ENCODE data around the gene HS3ST3A1. TPM values are rescaled to one million over a fixed set of nuclear protein-coding genes. Genes with fewer than 3 reads are reported as not detected.

HS3ST3A1 gene
- total RNA-seq, result 2.4 TPM

DNA sequence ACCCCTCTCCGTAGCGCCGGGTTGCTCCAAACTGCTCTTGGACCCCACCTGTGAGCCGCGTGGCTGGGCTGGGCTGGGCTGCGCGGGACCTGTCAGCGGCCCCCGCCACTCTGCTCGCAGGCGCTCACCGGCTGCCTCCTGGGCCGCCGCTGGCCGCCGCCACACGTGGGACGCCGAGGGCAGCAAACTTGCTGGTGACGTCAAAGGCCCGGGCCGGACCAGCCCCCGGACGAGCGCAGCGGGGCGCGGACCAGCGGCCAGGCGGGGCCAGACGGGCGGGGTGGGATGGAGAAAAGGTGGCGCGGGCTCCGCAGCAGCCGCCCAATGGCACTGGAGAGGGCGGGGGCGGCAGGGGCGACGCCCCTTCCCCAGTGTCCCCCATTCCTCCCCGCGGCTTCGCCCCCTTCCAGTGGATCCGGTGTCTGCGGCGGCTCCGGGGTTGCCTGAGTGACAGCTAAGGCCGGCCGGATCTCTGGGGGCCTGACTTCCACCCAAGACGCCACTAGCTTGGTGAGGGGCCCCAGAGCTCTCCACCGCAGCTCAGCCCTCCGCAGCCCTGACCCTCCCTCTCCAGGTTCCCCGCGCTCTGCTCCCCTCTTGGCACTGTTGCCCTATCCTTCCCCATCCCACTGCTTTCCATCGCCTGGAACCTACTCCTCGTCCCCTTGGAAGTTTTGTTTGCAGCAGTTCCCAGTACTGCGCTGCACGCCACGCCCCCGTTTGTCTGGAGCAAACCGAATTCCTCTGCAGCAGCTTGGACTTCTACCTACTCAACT, at the start of gene HS3ST3A1:
TSS of gene HS3ST3A1 (minus strand) at position 154 of the 776 bp plus-strand sequence. CDS start 800 bp downstream, outside the sequence.
- DNase-seq (ENCODE audit: low read depth in 2 of 3, low spot score in 2 of 3), result peak in 1 of 3 donors; percentile 25

DNA sequence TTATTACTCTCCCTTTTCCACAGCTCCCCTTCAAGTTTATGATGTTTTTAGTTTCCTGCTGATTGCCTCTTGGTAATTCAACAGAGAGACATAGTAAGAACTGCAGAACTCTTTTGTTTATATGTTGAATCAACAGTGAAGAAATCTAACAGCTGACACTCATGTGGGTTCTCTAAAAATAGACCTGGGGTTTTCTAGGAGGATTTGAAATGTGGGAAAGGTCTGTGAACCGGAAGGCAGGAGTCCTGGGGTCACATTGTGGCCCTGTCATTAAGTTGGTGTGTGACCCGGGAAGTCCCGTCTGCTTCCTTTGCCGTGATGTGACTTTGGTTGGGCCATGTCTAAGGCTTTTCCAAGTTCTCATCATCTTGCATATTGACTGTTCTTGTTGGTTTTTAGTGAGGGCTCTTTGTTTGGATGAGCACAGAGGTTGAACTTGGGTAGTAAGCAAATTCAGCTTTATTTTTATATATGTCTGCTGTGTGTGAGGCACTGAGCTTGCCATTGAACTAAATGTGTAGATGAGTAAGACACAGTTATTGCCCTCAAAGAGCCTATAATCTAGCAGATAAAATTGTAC, 48.5 kb upstream of the HS3ST3A1 start:
- DNase-seq (ENCODE audit: low read depth in 2 of 3, low spot score in 2 of 3), result no peak

DNA sequence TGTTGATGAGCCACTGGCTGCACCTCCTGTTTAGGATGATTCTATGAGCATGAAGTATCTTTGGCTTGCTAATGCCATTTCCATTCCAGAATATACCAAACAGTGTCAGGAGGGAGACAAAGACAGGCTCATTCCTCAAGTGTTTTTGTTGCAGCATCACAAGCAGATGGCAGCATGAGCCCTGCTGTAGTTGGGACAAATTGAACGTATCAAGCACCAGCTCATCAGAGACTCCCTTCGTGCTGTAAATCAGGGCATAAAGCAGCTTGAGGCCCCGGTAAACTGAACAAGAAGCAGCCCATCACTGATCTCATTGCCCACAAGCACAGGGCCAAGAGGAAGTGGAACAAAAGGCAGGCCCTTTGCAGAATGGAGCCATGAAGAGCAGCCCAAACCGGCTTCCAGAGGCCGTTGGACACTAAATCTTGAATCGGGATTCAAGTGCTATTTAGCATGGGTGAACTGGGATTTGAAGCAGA, 45.9 kb upstream of the HS3ST3A1 start:
- no peak for DNase-seq (ENCODE audit: low read depth in 2 of 3, low spot score in 2 of 3)

DNA sequence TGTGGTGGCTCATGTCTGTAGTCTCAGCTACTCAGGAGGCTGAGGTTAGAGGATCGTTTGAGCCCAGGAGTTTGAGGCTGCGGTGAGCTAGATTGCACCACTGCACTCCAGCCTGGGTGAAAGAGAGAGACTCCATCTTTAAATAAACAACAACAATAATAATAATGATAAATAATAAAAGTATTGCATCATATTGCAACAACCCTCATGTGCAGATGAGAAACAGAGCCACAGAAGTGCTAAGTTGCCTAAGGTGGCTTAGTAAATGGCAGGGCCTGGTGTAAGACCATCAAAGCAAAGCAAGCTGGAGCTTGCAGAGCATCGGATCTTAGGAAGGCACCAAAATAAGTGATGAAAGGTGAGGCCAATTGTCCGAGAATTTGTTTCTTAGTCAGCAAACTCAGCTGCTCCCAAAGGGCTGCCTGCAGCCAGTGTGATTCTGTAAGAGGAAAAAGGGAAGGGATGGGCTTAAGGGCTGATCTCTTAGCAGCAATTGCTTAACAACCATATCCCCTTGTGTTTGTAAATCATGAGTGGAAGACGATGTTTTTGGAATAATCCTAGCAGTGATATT, 45.3 kb upstream of the HS3ST3A1 start:
- DNase-seq (ENCODE audit: low read depth in 2 of 3, low spot score in 2 of 3), result no peak

DNA sequence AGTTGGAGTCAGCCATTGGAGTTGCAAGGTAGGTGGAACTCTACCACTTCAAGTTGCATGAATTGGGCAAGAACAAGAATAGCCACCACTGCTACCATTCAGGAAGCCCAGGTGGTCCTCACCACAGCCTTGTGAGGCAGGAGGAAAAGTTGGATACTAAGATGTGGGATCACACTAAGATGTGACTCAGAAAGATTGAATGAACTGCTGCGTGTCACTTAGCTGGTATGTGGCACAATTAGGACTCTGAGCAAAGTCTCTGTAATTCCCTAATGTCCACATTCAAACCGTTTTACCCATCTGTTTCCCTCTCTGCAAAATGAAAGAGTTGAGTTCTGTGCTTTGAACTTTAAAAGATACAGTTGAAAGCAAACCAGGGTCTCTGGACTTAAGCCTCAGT, 44.7 kb upstream of the HS3ST3A1 start:
- no peak for DNase-seq (ENCODE audit: low read depth in 2 of 3, low spot score in 2 of 3)

DNA sequence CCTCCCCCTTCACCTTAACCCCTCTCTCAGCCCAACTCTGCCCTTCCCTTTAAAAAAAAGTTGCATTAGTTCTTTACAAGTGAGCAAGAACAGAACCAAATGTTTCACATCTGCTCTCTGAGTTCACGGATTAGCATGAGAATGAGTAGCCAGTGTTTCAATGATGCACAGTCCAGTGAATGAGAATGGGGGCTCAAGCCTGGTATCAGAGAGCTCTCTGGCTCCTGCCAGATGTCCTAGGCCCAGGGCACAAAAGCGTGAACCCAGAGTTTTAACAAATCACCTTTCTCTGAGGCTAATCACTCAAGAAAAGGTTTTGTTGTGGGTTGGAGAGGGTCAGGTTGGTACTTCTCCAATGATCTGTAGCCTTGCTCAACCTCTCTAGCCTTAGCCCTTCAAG, 41.5 kb upstream of the HS3ST3A1 start:
- no peak for DNase-seq (ENCODE audit: low read depth in 2 of 3, low spot score in 2 of 3)

DNA sequence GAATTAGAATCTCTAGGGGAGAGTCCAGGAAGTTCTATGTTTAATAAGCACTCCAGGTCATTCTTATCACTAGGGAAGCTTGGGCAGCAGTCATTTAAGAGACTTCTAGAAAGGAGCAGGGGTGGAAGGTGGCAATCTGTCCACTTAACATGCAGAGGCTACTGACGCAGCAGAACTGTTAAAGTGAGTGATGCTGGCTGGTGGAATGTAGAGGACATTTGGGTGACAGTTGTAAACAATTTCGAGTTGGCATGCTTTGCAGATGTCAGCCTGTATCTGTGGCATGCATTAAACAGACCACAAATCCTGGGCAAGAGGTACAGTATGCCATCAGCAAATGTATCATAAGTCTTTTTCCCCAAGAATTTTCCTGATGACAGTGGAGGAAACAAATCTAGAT, 40.5 kb upstream of the HS3ST3A1 start:
- no peak for DNase-seq (ENCODE audit: low read depth in 2 of 3, low spot score in 2 of 3)

DNA sequence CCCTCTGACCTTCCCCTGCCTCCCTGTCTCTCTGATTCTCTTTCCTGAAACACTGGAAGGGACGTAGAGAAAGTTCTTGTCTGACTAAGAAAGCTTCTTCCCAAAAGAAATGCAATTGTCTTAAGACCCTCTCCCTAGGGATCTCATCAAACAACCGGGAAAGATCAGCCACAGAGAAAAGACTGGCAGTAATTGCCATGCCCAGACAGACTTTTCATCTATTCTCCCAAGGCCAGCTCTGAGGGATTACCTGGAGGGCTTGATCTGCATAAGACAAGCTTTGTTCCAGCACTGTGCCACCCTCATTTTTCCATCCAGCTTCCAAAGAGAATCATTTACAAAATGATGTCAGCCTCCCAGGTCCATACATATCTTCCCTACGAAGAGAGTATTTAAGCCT, 38.8 kb upstream of the HS3ST3A1 start:
- DNase-seq (ENCODE audit: low read depth in 2 of 3, low spot score in 2 of 3), result no peak

DNA sequence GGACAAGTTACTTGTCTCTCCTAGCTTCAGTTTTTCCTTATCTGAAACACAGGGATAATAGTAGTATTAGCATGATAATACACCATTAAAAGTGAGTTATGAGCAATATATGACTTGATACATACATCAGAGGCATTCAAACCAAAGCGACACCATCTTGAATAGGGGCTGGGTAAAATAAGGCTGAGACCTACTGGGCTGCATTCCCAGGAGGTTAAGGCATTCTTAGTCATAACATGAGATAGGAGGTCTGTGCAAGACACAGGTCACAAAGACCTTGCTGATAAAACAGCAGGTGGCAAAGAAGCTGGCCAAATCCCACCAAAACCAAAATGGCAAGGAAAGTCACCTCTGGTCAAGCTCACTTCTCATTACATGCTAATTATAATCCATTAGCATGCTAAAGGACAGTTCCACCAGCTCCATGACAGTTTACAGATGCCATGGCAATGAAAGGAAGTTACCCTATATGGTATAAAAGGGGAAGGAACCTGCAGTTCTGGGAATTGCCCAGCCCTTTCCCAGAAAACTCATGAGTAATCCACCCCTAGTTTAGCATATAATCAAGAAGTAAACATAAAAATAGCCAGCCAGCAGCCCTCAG, 37.2 kb upstream of the HS3ST3A1 start:
- no peak for DNase-seq (ENCODE audit: low read depth in 2 of 3, low spot score in 2 of 3)

DNA sequence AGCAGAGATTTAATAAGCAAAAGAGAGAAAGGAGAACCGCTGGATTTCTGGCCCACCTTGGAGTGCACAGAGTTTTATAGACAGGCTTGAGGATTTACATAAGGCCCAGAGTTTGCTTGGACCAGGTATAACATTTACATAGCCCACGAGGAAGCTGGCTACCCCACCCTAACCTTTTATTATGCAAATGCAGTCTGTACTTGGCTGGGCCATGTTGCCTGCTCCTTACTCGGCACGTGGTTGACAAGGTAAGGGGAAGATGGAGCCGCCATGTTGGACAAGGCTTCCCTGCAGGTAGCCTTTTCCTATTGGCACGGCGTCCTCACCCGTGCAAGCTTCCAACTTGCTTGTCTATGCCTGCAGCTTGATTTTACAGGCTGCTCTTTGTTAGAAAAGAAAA, 35.2 kb upstream of the HS3ST3A1 start:
- DNase-seq (ENCODE audit: low read depth in 2 of 3, low spot score in 2 of 3), result no peak

DNA sequence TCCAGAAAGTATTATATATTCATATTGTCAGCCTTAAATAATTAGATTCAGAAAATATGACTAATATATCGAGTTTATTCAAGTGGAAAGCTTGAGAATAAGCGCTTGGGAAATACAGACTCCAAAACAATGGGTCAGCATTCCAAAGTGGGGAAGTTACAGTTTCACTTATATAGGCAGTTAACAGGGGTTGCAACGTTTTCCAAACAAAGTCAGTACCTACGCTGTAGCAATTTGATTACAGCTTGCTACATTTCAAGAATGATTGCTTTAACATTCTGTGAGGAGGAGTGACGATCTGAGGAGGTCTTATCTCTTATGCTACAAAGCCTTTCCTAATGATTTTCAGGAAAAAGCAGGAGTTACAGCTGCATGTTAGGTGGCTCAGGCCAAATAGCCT, 34.2 kb upstream of the HS3ST3A1 start:
- no peak for DNase-seq (ENCODE audit: low read depth in 2 of 3, low spot score in 2 of 3)

DNA sequence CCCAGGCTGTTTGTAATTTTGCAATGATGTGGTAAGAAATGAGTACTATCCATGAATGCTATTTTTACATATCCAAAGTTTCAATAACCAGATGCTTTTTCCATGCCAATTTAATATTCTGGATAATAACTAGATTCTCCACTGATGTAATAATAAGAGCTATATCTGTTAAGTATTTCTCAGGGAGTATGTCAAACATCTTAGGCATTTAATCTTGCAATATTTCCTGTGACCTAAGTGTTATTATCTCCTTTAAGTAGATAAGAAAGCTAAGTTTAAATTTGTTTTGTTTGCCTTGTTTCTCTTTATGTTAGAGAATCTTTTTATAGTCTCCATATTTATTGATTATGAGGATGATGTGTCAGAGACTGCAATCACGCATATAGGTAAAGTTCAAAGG, 32.3 kb upstream of the HS3ST3A1 start:
- no peak for DNase-seq (ENCODE audit: low read depth in 2 of 3, low spot score in 2 of 3)

DNA sequence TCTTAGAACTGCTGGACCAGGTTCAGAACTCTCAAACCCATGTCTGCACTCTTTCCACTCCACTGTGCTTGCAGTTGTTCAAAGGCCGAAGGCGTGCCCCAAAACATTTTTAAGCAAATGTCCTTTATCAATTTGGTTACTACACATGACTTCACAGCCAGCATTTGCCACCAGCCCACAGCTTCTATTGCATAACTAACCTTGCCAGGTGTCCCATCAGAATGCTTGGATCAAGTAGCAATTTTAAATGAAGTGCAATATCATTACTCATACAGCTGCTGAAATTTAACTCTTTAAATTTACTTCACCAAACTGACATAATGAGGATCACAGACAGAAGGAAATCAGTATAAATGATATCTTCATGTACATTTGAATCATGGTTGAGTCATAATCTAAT, 29.8 kb upstream of the HS3ST3A1 start:
- no peak for DNase-seq (ENCODE audit: low read depth in 2 of 3, low spot score in 2 of 3)

DNA sequence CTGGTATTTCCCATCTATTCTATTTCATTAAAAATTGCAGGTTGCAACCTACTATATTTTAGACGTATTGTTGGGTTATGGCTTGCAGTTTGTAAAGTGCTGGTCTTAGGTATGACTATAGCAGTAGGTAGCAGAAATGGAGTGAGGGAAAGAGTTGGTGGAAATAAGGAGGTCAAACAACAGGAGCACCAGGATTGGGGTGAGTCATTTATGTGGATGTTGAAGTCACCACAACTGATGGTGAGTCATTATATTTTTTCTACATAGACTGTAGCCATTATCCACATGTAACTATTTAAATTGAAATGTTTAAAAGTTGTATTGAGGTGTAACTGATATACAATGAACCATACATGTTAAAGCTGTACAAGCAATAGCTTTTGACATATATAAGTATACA, 25.0 kb upstream of the HS3ST3A1 start:
- no peak for DNase-seq (ENCODE audit: low read depth in 2 of 3, low spot score in 2 of 3)

DNA sequence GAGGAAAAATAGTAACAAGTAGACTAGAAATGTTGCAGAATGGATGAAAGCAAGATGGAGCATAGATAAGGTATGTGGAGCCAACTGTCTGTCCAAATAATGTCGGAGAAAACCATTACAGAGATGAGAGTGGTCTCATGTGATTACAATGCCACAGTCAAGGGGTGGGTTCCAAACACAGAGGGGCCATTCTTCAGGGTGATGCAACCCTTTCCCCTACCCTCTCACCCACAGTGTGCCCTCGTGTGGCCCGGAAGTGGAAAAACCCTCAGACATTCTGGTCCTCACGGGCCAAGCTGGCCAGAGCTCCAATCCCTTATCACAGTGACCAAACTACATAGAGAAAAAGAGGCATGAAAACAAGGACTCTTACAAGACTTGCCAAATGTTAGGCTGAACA, 17.7 kb upstream of the HS3ST3A1 start:
- DNase-seq (ENCODE audit: low read depth in 2 of 3, low spot score in 2 of 3), result no peak

DNA sequence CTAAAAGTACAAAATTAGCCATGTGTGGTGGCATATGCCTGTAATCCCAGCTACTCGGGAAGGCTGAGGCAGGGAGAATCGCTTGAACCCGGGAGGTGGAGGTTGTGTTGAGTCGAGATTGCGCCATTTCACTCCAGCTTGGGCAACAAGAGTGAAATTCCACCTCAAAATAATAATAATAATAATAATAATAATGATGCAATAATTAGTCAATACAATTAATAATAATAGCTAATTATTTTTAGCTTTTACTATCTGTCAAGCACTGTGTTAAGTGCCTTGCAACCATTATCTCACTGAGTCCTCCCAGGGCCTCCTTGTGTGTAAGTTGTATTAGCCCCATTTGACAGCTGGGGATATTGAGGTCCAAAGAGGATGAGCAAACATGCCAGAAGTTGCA, 14.3 kb upstream of the HS3ST3A1 start:
- DNase-seq (ENCODE audit: low read depth in 2 of 3, low spot score in 2 of 3), result no peak

DNA sequence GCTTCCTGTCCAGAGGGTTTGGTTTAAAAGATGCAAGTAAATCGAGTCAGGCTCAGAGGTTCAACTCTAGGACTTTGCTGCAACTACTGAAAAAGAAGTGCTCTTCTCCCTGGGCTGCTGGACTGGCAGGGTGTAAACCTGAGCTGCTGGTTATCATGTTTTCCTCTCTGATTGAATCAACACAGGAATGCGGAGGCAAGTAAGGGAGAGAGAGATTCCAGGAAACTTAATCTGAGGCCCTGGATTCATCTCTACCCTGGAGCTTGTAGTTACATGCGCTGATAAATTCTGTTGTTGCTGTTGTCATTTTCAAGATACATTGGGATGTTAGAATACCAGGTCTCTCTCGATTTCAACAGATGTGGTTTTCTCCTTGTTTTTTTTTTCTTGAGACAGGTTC, 8.2 kb upstream of the HS3ST3A1 start:
- no peak for DNase-seq (ENCODE audit: low read depth in 2 of 3, low spot score in 2 of 3)

DNA sequence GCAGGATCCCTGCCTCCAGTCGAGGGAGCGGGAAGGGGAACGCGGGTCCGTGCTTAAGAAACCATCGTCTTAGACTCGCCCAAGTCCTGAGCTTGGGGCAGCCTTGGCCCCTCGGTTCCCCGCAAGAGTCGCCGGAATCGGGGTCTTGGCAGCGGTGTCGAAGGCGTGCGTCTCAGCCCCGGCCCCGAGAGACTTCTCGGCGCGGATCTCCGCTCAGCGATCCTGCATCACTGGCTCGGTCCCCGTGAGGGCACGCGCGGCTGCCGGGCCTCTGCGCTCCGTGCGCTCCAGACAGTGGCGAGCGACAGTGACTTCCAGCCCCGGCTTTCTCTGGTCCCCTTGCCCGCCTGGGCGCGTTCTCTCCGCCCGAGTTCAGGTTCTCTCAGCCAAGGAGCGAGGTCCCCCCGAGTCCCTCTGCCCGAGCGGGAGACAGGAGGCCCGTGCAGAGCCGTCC, 380 bp downstream of the HS3ST3A1 start:
- peak in 1 of 3 donors; percentile 20 for DNase-seq (ENCODE audit: low read depth in 2 of 3, low spot score in 2 of 3)

DNA sequence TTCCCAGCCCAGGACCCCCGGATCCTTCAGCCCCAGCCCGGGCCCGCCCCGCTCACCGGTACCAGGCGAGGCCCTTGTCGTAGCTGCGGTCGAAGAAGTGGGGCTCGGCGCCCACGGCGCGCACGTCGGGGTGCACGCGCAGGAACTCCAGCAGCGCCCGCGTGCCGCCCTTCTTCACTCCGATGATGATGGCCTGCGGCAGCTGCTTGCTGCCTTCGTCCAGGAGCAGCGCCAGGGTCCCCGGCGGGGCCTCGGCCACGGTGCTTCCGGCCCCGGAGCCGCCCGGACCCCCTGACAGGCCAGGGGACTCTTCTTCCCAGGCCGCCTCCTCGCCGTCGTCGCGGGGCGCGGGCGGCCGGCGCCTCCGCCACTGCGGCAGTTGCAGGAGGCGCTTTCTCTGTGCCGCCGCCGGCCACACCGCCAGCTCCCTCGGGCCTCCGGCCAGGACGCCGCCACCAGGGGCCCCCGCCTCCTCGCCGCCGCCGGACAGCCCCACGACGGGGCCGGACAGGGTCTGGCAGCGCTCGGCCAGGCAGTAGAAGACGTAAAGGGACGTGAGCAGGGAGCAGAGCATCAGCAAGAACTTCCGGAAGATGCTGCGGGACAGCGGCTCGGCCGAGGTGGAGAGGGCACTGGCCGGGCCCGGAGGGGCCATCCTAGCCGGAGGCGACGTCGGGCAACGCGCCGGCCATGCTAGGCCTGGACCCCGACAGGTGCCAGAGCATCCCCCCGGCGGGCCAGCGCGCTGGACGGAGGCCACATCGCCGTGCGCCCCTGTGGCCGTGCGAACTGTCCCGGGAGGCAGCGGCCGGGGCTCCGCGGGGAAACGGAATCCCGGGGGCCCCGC, 1.0 kb downstream of the HS3ST3A1 start:
- DNase-seq (ENCODE audit: low read depth in 2 of 3, low spot score in 2 of 3), result no peak

DNA sequence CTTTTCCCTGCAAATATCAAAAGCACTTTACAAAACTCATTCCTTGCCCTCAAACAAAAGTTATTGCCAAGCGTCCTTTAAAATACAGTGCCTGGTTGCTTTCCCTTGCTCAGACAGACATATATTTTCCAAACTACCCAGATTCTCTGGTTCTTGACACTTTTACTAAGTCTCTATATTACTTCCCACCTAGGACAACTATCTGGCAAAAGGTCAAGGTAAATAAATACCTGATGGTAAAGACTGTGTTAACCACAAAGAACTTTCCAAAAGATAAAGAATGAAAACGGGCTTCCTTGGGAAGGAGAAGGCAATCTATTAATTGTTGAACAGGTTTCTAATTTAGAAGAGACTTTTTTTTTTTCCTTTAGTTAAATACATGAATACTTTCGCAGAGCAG, 1.9 kb downstream of the HS3ST3A1 start:
- DNase-seq (ENCODE audit: low read depth in 2 of 3, low spot score in 2 of 3), result no peak

DNA sequence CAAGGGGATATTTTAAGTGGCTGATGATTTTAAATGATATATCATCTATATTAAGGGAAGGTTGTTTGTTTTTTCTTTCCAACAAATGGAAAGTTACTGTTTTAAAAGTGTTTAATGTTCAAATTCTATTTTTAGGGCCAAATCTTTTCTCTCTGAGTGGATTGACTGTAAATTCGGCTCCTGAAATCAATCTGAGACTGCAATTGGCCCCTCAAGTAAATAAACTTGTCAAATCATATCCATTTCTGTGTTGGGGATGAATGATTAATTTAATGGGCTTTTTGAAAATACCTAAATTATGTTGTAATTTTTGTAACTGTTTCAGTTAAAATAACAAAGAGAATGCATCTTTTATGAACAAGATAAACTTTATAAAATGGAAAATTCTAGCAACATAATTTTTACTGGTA, 2.6 kb downstream of the HS3ST3A1 start:
- no peak for DNase-seq (ENCODE audit: low read depth in 2 of 3, low spot score in 2 of 3)

Measured in hematopoietic multipotent progenitor cell (in vitro differentiated cells).